Testis (tissue), 2 donors: ENCODE results near the gene SETD1A.

Experiments used
- POLR2A ChIP-seq: fragments of 450-650 bp; IDR thresholded peaks from one replicate; pipeline ENCODE4 v1.6.1; 2017; ENCODE audit warnings: antibody characterized with exemption, mild to moderate bottlenecking, moderate library complexity
- TF ChIP-seq, protein P1 (sequence below), 3 experiments: fragments of 450-650 bp in 2 of 3; fragments of 200-600 bp in 1 of 3; sonication (generic) in 1 of 3; IDR thresholded peaks; one replicate each; pipeline ENCODE4 v1.5.1; 2016 to 2019; ENCODE audit warnings: antibody characterized with exemption in 3 of 3, mild to moderate bottlenecking in 2 of 3, moderate library complexity in 1 of 3

DNA sequence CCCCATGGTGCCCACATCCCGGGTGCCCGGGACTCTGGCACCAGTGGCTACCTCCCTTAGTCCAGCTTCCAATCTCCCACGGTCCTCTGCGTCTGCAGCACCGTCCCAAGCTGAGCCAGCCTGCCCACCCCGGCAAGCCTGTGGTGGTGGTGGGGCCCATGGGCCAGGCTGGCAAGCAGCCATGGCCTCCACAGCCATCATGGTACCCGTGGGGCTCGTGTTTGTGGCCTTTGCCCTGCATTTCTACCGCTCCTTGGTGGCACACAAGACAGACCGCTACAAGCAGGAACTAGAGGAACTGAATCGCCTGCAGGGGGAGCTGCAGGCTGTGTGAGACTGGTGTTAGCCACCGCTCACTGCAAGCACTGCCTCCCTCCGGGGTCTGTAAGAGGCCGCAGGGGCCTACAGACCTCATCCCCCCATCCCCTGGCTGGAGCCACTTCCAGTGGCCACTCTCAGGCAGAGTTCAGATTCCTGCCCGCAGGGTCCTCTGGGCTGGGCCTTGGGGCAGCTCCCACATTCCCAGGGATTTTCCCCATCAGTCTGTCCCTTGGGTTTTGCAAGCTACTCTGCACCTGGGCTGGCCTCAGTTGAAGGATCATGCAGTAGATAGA, 3.9 kb upstream of the SETD1A start:
- TF ChIP-seq, protein P1, sequence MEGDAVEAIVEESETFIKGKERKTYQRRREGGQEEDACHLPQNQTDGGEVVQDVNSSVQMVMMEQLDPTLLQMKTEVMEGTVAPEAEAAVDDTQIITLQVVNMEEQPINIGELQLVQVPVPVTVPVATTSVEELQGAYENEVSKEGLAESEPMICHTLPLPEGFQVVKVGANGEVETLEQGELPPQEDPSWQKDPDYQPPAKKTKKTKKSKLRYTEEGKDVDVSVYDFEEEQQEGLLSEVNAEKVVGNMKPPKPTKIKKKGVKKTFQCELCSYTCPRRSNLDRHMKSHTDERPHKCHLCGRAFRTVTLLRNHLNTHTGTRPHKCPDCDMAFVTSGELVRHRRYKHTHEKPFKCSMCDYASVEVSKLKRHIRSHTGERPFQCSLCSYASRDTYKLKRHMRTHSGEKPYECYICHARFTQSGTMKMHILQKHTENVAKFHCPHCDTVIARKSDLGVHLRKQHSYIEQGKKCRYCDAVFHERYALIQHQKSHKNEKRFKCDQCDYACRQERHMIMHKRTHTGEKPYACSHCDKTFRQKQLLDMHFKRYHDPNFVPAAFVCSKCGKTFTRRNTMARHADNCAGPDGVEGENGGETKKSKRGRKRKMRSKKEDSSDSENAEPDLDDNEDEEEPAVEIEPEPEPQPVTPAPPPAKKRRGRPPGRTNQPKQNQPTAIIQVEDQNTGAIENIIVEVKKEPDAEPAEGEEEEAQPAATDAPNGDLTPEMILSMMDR (IDR thresholded peaks at IDR 0.05) = peak; percentile 26 to 65 (median 54)
- TF ChIP-seq POLR2A = no peak
